GF-D8 (cell line): ENCODE measurements around the gene CDH13.

Source experiments
- DNase-seq: peaks from one replicate; lab custom pipeline; 2025; lab: John Stamatoyannopoulos, UW

The CDH13 gene

GRCh38 chr16:83623091-83623730, 996.4 kb downstream of the CDH13 start:
- DNase-seq = no peak

- no peak for DNase-seq
Measured at GRCh38 chr16:83623892-83624291, 997.1 kb downstream of the CDH13 start.

- no peak for DNase-seq
Measured at GRCh38 chr16:83624429-83625120, 997.8 kb downstream of the CDH13 start.

- DNase-seq = no peak
Measured at GRCh38 chr16:83626204-83626603, 999.4 kb downstream of the CDH13 start.

GRCh38 chr16:83626676-83627075, 999.9 kb downstream of the CDH13 start:
- DNase-seq = no peak

- no peak for DNase-seq
Measured at GRCh38 chr16:83627996-83628395, 1001.2 kb downstream of the CDH13 start.

GRCh38 chr16:83629426-83629825, 1002.7 kb downstream of the CDH13 start:
- DNase-seq = no peak

- no peak for DNase-seq
Measured at GRCh38 chr16:83629836-83630235, 1003.1 kb downstream of the CDH13 start.

GRCh38 chr16:83630979-83631378, 1004.2 kb downstream of the CDH13 start:
- DNase-seq = no peak

- no peak for DNase-seq
Measured at GRCh38 chr16:83633286-83633685, 1006.5 kb downstream of the CDH13 start.

- no peak for DNase-seq
Measured at GRCh38 chr16:83648347-83648746, 1021.6 kb downstream of the CDH13 start.

GRCh38 chr16:83651871-83652270, 1025.1 kb downstream of the CDH13 start:
- DNase-seq = no peak

- DNase-seq = no peak
Measured at GRCh38 chr16:83652943-83653342, 1026.2 kb downstream of the CDH13 start.

- DNase-seq = no peak
Measured at GRCh38 chr16:83653785-83654184, 1027.0 kb downstream of the CDH13 start.

- no peak for DNase-seq
Measured at GRCh38 chr16:83660282-83660681, 1033.5 kb downstream of the CDH13 start.

GRCh38 chr16:83661656-83662055, 1034.9 kb downstream of the CDH13 start:
- DNase-seq = no peak

GRCh38 chr16:83666449-83666848, 1039.7 kb downstream of the CDH13 start:
- no peak for DNase-seq

GRCh38 chr16:83669456-83669855, 1042.7 kb downstream of the CDH13 start:
- DNase-seq = no peak

GRCh38 chr16:83674931-83675535, 1048.3 kb downstream of the CDH13 start:
- DNase-seq = no peak

GRCh38 chr16:83676086-83676485, 1049.3 kb downstream of the CDH13 start:
- no peak for DNase-seq

GRCh38 chr16:83680980-83681379, 1054.2 kb downstream of the CDH13 start:
- no peak for DNase-seq

- no peak for DNase-seq
Measured at GRCh38 chr16:83681381-83681956, 1054.7 kb downstream of the CDH13 start.
